ENCODE measurements around the gene SPIN1.
"Not testable (repeated sequence)": the region's sequence is repeated elsewhere in the genome, so short reads cannot be mapped to it uniquely, and the experiment has no call there.

SPIN1 gene

GRCh38 chr9:88344013-88344412 is 44.2 kb upstream of the SPIN1 start:
- no peaks in the 10 kb centered on the region for H3K36me3 ChIP-seq (ENCODE audit: insufficient read depth, low read length)
- no peak overlapping the region for H3K4me2 ChIP-seq (ENCODE audit: insufficient read depth, low read length)
- no peak for DNase-seq
- no peaks in the 10 kb centered on the region for H4K20me1 ChIP-seq (ENCODE audit: insufficient read depth, low read length)
- H3K79me2 ChIP-seq (ENCODE audit: insufficient read depth, low read length) = no peaks in the 10 kb centered on the region
- no peak overlapping the region for H2AFZ ChIP-seq (ENCODE audit: low read depth, low read length)
- no peak for ATAC-seq (ENCODE audit: insufficient read depth, low read depth)
- H3K4me1 ChIP-seq (ENCODE audit: insufficient read depth, low read length) = no peaks in the 10 kb centered on the region
- H3K9ac ChIP-seq (ENCODE audit: low read depth, low read length) = no peak overlapping the region
- H3K4me3 ChIP-seq (ENCODE audit: low read depth in 1 of 2, low read length in 2 of 2) = no peak overlapping the region
- TF ChIP-seq CTCF (IDR thresholded peaks at IDR 0.05; ENCODE audit: borderline replicate concordance, extremely low read depth, low read length, poor library complexity, severe bottlenecking) (no peak), EZH2 (IDR thresholded peaks at IDR 0.05; ENCODE audit: borderline replicate concordance, low read depth, low read length, severe bottlenecking) (no peak)
- H3K9me3 ChIP-seq (ENCODE audit: insufficient read depth, low read length, severe bottlenecking) = no peaks in the 10 kb centered on the region
- H3K27me3 ChIP-seq (ENCODE audit: insufficient read depth, low read length, poor library complexity) = no peaks in the 10 kb centered on the region
- no peak overlapping the region for H3K27ac ChIP-seq (ENCODE audit: low read length)

DNA sequence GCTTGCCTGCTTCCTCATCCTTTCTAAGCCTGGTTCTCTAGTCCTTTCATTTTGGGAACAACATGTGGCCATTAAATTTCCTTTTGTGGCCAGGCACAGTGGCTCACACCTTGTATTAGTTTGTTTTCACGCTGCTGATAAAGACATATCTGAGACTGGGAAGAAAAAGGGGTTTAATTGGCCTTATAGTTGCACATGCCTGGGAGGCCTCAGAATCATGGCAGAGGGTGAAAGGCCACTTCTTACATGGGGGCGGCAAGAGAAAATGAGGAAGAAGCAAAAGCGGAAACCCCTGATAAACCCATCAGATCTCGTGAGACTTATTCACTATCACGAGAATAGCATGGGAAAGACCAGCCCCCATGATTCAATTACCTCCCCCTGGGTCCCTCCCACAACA is 37.9 kb upstream of the SPIN1 start:
- not testable (repeated sequence) for H4K20me1 ChIP-seq (ENCODE audit: insufficient read depth, low read length); H3K36me3 ChIP-seq (ENCODE audit: insufficient read depth, low read length); H3K4me2 ChIP-seq (ENCODE audit: insufficient read depth, low read length); H3K79me2 ChIP-seq (ENCODE audit: insufficient read depth, low read length); H3K27me3 ChIP-seq (ENCODE audit: insufficient read depth, low read length, poor library complexity); H3K27ac ChIP-seq (ENCODE audit: low read length); H3K4me3 ChIP-seq (ENCODE audit: low read depth in 1 of 2, low read length in 2 of 2); H2AFZ ChIP-seq (ENCODE audit: low read depth, low read length); H3K9ac ChIP-seq (ENCODE audit: low read depth, low read length); DNase-seq; ATAC-seq (ENCODE audit: insufficient read depth, low read depth); H3K4me1 ChIP-seq (ENCODE audit: insufficient read depth, low read length); H3K9me3 ChIP-seq (ENCODE audit: insufficient read depth, low read length, severe bottlenecking)

- no peaks in the 10 kb centered on the region for H3K9me3 ChIP-seq (ENCODE audit: insufficient read depth, low read length, severe bottlenecking)
- no peak for DNase-seq
- no peak for ATAC-seq (ENCODE audit: insufficient read depth, low read depth)
- no peaks in the 10 kb centered on the region for H3K36me3 ChIP-seq (ENCODE audit: insufficient read depth, low read length)
- no peaks in the 10 kb centered on the region for H3K79me2 ChIP-seq (ENCODE audit: insufficient read depth, low read length)
- no peak overlapping the region for H2AFZ ChIP-seq (ENCODE audit: low read depth, low read length)
- H3K9ac ChIP-seq (ENCODE audit: low read depth, low read length) = no peak overlapping the region
- TF ChIP-seq CTCF (IDR thresholded peaks at IDR 0.05; ENCODE audit: borderline replicate concordance, extremely low read depth, low read length, poor library complexity, severe bottlenecking) = no peak
- H3K4me3 ChIP-seq (ENCODE audit: low read depth in 1 of 2, low read length in 2 of 2) = no peak overlapping the region
- no peak overlapping the region for H3K4me2 ChIP-seq (ENCODE audit: insufficient read depth, low read length)
- no peaks in the 10 kb centered on the region for H4K20me1 ChIP-seq (ENCODE audit: insufficient read depth, low read length)
- H3K4me1 ChIP-seq (ENCODE audit: insufficient read depth, low read length) = no peaks in the 10 kb centered on the region
- H3K27me3 ChIP-seq (ENCODE audit: insufficient read depth, low read length, poor library complexity) = no peaks in the 10 kb centered on the region
- no peak overlapping the region for H3K27ac ChIP-seq (ENCODE audit: low read length)
Measured at GRCh38 chr9:88355166-88355565, 33.1 kb upstream of the SPIN1 start.

- not testable (repeated sequence) for H3K27ac ChIP-seq (ENCODE audit: low read length); H2AFZ ChIP-seq (ENCODE audit: low read depth, low read length); H3K27me3 ChIP-seq (ENCODE audit: insufficient read depth, low read length, poor library complexity); ATAC-seq (ENCODE audit: insufficient read depth, low read depth); H3K9me3 ChIP-seq (ENCODE audit: insufficient read depth, low read length, severe bottlenecking); H3K4me1 ChIP-seq (ENCODE audit: insufficient read depth, low read length); H3K79me2 ChIP-seq (ENCODE audit: insufficient read depth, low read length); DNase-seq; H3K4me3 ChIP-seq (ENCODE audit: low read depth in 1 of 2, low read length in 2 of 2); H3K36me3 ChIP-seq (ENCODE audit: insufficient read depth, low read length); H3K9ac ChIP-seq (ENCODE audit: low read depth, low read length); H4K20me1 ChIP-seq (ENCODE audit: insufficient read depth, low read length); H3K4me2 ChIP-seq (ENCODE audit: insufficient read depth, low read length)
Measured at GRCh38 chr9:88357250-88357649, 31.0 kb upstream of the SPIN1 start.

GRCh38 chr9:88358723-88359122 is 29.5 kb upstream of the SPIN1 start:
- no peak overlapping the region for H3K27ac ChIP-seq (ENCODE audit: low read length)

More at GRCh38 chr9:88358723-88359122, 29.5 kb upstream of the SPIN1 start:
- H3K36me3 ChIP-seq (ENCODE audit: insufficient read depth, low read length) = no peaks in the 10 kb centered on the region
- no peak overlapping the region for H3K9ac ChIP-seq (ENCODE audit: low read depth, low read length)
- ATAC-seq (ENCODE audit: insufficient read depth, low read depth) (no peak), DNase-seq (no peak)
- no peaks in the 10 kb centered on the region for H3K9me3 ChIP-seq (ENCODE audit: insufficient read depth, low read length, severe bottlenecking)
- no peaks in the 10 kb centered on the region for H3K27me3 ChIP-seq (ENCODE audit: insufficient read depth, low read length, poor library complexity)
- no peak overlapping the region for H3K4me3 ChIP-seq (ENCODE audit: low read depth in 1 of 2, low read length in 2 of 2)
- no peaks in the 10 kb centered on the region for H4K20me1 ChIP-seq (ENCODE audit: insufficient read depth, low read length)
- H3K79me2 ChIP-seq (ENCODE audit: insufficient read depth, low read length) = no peaks in the 10 kb centered on the region
- H3K4me1 ChIP-seq (ENCODE audit: insufficient read depth, low read length) = no peaks in the 10 kb centered on the region
- no peak overlapping the region for H2AFZ ChIP-seq (ENCODE audit: low read depth, low read length)
- no peak overlapping the region for H3K4me2 ChIP-seq (ENCODE audit: insufficient read depth, low read length)
- TF ChIP-seq CTCF (IDR thresholded peaks at IDR 0.05; ENCODE audit: borderline replicate concordance, extremely low read depth, low read length, poor library complexity, severe bottlenecking) = no peak
- TF ChIP-seq EZH2 (IDR thresholded peaks at IDR 0.05; ENCODE audit: borderline replicate concordance, low read depth, low read length, severe bottlenecking) = no peak
